ENCODE measurements around the gene DLG2.
"Not testable (repeated sequence)": the region's sequence is repeated elsewhere in the genome, so short reads cannot be mapped to it uniquely, and the experiment has no call there.

Gene DLG2

GRCh38 chr11:85277693-85278092 is 349.5 kb downstream of the DLG2 start:
- Mint-ChIP-seq H3K9me3 (peaks cover 21% of the 10 kb centered on the region), H3K36me3 (ENCODE audit: low read depth) (no peaks in the 10 kb centered on the region), H3K4me1 (ENCODE audit: low read depth) (peaks cover 19% of the 10 kb centered on the region), H3K4me3 (no peak overlapping the region), H3K27me3 (no peaks in the 10 kb centered on the region), H3K27ac (no peak overlapping the region)
- intact Hi-C loops (cut with micrococcal nuclease) = no loop called here

GRCh38 chr11:85276332-85276731 is 350.8 kb downstream of the DLG2 start:
- H3K4me3 Mint-ChIP-seq = no peak overlapping the region
- H3K27ac Mint-ChIP-seq = no peak overlapping the region
- no peaks in the 10 kb centered on the region for H3K27me3 Mint-ChIP-seq
- H3K4me1 Mint-ChIP-seq (ENCODE audit: low read depth) = peaks cover 13% of the 10 kb centered on the region
- H3K9me3 Mint-ChIP-seq = peaks cover 26% of the 10 kb centered on the region
- intact Hi-C loops (cut with micrococcal nuclease) = no loop called here
- H3K36me3 Mint-ChIP-seq (ENCODE audit: low read depth) = no peaks in the 10 kb centered on the region

DNA sequence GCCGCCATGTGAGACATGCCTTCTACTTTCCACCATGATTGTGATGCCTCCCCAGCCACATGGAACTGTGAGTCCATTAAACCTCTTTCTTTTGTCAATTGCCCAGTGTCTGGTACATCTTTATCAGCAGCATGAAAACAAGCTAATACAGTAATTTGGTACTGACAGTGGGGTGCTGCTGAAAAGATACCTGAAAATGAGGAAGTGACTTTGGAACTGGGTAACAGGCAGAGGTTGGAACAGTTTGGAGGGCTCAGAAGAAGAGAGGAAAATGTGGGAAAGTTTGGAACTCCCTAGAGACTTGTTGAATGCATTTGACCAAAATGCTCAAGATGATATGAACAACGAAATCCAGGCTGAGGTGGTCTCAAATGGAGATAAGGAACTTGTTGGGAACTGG is 356.8 kb downstream of the DLG2 start:
- H3K27ac Mint-ChIP-seq; H3K4me3 Mint-ChIP-seq; H3K27me3 Mint-ChIP-seq; intact Hi-C loops (cut with micrococcal nuclease); H3K36me3 Mint-ChIP-seq (ENCODE audit: low read depth): not testable (repeated sequence)
- peaks cover 49% of the 10 kb centered on the region for H3K9me3 Mint-ChIP-seq
- peaks cover 21% of the 10 kb centered on the region for H3K4me1 Mint-ChIP-seq (ENCODE audit: low read depth)

DNA sequence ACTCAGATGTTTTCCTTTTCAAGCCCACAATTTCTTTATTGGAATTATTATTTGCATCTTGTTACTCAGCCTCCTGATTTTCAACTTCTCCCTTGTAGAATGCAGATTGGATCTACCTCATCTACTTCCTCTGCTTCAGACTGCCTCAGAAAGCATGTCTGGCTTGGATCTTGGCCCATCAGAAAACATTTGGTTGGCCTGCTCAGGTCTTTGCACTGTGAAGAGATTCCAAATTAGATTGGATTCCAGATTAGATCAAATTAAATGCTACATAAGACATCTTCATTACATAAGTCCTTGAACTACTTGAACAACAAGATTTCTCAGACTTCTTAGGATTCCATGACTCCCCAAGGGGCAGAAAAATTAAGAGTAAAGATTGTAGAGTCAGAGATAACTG is 358.0 kb downstream of the DLG2 start:
- intact Hi-C loops (cut with micrococcal nuclease) = loop anchor here (10.0 kb wide), 2 partner anchors 64 to 116 kb away; no protein-coding TSS in a partner anchor
- no peak overlapping the region for H3K27ac Mint-ChIP-seq
- H3K27me3 Mint-ChIP-seq = no peaks in the 10 kb centered on the region
- peaks cover 51% of the 10 kb centered on the region for H3K9me3 Mint-ChIP-seq
- H3K4me1 Mint-ChIP-seq (ENCODE audit: low read depth) = peaks cover 21% of the 10 kb centered on the region
- H3K4me3 Mint-ChIP-seq = no peak overlapping the region
- H3K36me3 Mint-ChIP-seq (ENCODE audit: low read depth) = no peaks in the 10 kb centered on the region

DNA sequence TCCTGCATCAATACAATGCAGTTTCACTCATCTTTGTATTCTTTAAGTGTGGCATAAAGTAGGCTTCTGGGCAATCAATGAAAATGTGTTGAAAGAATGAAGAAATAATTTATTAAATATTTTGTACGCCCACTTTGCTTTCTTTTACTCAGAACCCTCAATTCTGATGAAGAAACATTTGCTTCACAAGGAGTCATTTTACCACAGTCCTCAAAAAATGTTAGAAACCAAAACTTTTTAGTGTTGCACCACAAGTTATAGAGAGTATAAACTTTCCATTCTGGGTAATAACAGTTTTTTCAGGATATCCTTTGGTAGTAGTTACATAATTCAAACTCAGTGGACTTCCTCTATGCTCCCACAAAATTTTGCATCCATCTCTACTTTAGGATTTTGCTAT is 360.5 kb downstream of the DLG2 start:
- intact Hi-C loops (cut with micrococcal nuclease) = loop anchor here (10.0 kb wide), 2 partner anchors 62 to 118 kb away; no protein-coding TSS in a partner anchor
- no peak overlapping the region for H3K4me3 Mint-ChIP-seq
- peaks cover 21% of the 10 kb centered on the region for H3K4me1 Mint-ChIP-seq (ENCODE audit: low read depth)
- H3K36me3 Mint-ChIP-seq (ENCODE audit: low read depth) = no peaks in the 10 kb centered on the region
- H3K27me3 Mint-ChIP-seq = no peaks in the 10 kb centered on the region
- no peak overlapping the region for H3K27ac Mint-ChIP-seq
- peaks cover 50% of the 10 kb centered on the region for H3K9me3 Mint-ChIP-seq

DNA sequence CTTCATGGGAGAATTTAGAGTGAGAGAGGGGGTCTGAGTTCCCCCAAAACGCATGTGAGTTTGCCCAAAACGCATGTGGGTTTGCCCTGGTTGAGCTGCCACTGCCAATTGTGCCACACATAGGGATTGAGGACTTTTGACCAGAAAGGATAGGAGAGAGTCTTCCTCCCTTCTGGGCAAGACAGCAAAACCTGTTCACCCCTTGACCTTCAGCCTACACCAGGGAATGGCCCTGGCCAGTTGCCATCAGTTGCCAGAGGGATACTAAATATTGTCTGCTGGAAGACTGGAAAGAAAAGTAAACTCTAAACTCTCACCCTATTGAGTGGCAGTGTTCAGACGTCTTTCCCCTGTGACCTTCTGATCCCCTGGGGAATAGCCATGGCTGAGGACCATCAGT is 363.8 kb downstream of the DLG2 start:
- H3K27me3 Mint-ChIP-seq = no peaks in the 10 kb centered on the region

DNA sequence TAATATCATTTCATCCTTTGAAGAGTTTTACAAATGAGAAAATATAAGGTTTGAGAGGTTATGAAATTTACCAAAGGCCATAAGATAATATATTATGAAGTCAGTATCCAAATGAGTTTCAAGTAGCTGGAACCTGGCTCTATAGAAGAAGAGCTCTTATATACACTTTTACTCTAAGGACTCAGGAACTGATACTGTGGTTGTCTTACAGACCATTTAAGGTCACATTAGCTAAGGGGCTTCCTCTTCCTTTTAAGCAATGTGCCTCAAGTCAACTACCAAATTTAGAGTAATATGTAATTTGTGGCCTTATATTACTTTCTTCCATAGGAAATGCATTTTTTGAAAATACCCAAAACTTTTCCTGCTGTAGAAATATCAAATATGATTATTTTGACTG is 369.3 kb downstream of the DLG2 start:
- H3K4me1 Mint-ChIP-seq (ENCODE audit: low read depth) = no peaks in the 10 kb centered on the region
- H3K4me3 Mint-ChIP-seq = no peak overlapping the region
- H3K27me3 Mint-ChIP-seq = no peaks in the 10 kb centered on the region
- intact Hi-C loops (cut with micrococcal nuclease) = no loop called here
- no peak overlapping the region for H3K27ac Mint-ChIP-seq
- H3K36me3 Mint-ChIP-seq (ENCODE audit: low read depth) = no peaks in the 10 kb centered on the region
- peaks cover 58% of the 10 kb centered on the region for H3K9me3 Mint-ChIP-seq

More for the DNA sequence above, 363.8 kb downstream of the DLG2 start:
- Mint-ChIP-seq H3K9me3 (peaks cover 57% of the 10 kb centered on the region), H3K36me3 (ENCODE audit: low read depth) (no peaks in the 10 kb centered on the region), H3K4me1 (ENCODE audit: low read depth) (peaks cover 12% of the 10 kb centered on the region), H3K27ac (no peak overlapping the region), H3K4me3 (no peak overlapping the region)
- intact Hi-C loops (cut with micrococcal nuclease) = loop anchor here (10.0 kb wide), 2 partner anchors 59 to 121 kb away; no protein-coding TSS in a partner anchor

DNA sequence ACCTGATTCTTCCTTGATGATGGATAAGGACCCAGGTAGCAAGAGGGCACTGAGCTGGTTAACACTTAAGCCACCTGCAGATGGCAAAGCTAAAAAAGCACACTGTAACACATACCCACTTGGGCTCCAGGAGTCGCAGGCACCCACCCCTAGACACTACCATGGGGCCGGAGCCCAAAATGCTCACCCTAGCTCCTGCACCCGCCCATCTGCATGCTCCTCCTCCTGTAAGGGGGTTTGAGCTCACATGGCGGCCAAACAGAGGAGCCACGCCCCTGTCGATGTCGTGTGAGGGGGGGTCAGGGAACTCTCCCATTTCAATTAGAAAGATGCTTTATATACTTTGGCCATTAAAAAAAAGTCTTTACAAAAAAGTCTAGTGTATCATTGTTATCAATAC is 370.7 kb downstream of the DLG2 start:
- H3K4me3 Mint-ChIP-seq = no peak overlapping the region
- H3K9me3 Mint-ChIP-seq = peaks cover 50% of the 10 kb centered on the region
- intact Hi-C loops (cut with micrococcal nuclease) = no loop called here
- H3K27me3 Mint-ChIP-seq = no peaks in the 10 kb centered on the region
- no peak overlapping the region for H3K27ac Mint-ChIP-seq
- no peaks in the 10 kb centered on the region for H3K36me3 Mint-ChIP-seq (ENCODE audit: low read depth)
- H3K4me1 Mint-ChIP-seq (ENCODE audit: low read depth) = no peaks in the 10 kb centered on the region

DNA sequence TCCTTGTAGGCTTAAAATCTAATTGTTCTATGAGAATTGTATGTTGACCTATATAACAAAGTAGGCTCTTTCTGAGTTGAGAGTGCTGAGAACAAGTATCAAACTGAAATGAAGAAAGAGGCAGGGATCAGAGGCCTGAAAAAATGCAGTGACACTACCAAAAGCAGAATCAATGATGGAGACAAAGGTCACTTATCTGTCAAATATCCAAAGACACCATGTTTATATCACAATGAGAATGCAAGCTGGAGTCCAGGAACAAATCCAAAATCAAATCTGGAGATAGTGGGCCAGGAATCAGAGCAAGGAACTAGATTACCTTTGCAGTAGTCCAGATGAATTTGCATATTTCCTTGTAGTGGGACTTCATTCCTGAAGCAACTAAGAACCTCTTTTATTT is 377.7 kb downstream of the DLG2 start:
- Mint-ChIP-seq H3K27ac (no peak overlapping the region), H3K4me1 (ENCODE audit: low read depth) (no peaks in the 10 kb centered on the region), H3K4me3 (no peak overlapping the region), H3K36me3 (ENCODE audit: low read depth) (no peaks in the 10 kb centered on the region), H3K27me3 (no peaks in the 10 kb centered on the region), H3K9me3 (peaks cover 11% of the 10 kb centered on the region)
- intact Hi-C loops (cut with micrococcal nuclease) = loop anchor here (10.0 kb wide), 1 partner anchor 55 kb away; no protein-coding TSS in a partner anchor

GRCh38 chr11:85247797-85248196 is 379.3 kb downstream of the DLG2 start:
- H3K9me3 Mint-ChIP-seq = no peaks in the 10 kb centered on the region
- no peaks in the 10 kb centered on the region for H3K4me1 Mint-ChIP-seq (ENCODE audit: low read depth)
- no peak overlapping the region for H3K27ac Mint-ChIP-seq
- no peaks in the 10 kb centered on the region for H3K27me3 Mint-ChIP-seq
- H3K36me3 Mint-ChIP-seq (ENCODE audit: low read depth) = no peaks in the 10 kb centered on the region
- H3K4me3 Mint-ChIP-seq = no peak overlapping the region
- intact Hi-C loops (cut with micrococcal nuclease) = loop anchor here (10.0 kb wide), 1 partner anchor 57 kb away; no protein-coding TSS in a partner anchor

- no peaks in the 10 kb centered on the region for H3K27me3 Mint-ChIP-seq
- H3K4me1 Mint-ChIP-seq (ENCODE audit: low read depth) = no peaks in the 10 kb centered on the region
- intact Hi-C loops (cut with micrococcal nuclease) = no loop called here
- no peaks in the 10 kb centered on the region for H3K9me3 Mint-ChIP-seq
- no peaks in the 10 kb centered on the region for H3K36me3 Mint-ChIP-seq (ENCODE audit: low read depth)
- H3K4me3 Mint-ChIP-seq = no peak overlapping the region
- H3K27ac Mint-ChIP-seq = no peak overlapping the region
These were observed 388.2 kb downstream of the DLG2 start for GRCh38 chr11:85238906-85239305.

- H3K36me3 Mint-ChIP-seq (ENCODE audit: low read depth); H3K27me3 Mint-ChIP-seq; H3K4me3 Mint-ChIP-seq; intact Hi-C loops (cut with micrococcal nuclease); H3K9me3 Mint-ChIP-seq; H3K4me1 Mint-ChIP-seq (ENCODE audit: low read depth); H3K27ac Mint-ChIP-seq: not testable (repeated sequence)
These were observed 389.1 kb downstream of the DLG2 start for GRCh38 chr11:85238038-85238437.

GRCh38 chr11:85236211-85236610 is 390.9 kb downstream of the DLG2 start:
- no peaks in the 10 kb centered on the region for H3K27me3 Mint-ChIP-seq
- H3K36me3 Mint-ChIP-seq (ENCODE audit: low read depth) = no peaks in the 10 kb centered on the region
- H3K9me3 Mint-ChIP-seq = peaks cover 14% of the 10 kb centered on the region
- no peak overlapping the region for H3K4me3 Mint-ChIP-seq
- intact Hi-C loops (cut with micrococcal nuclease) = no loop called here
- no peak overlapping the region for H3K27ac Mint-ChIP-seq
- no peaks in the 10 kb centered on the region for H3K4me1 Mint-ChIP-seq (ENCODE audit: low read depth)

DNA sequence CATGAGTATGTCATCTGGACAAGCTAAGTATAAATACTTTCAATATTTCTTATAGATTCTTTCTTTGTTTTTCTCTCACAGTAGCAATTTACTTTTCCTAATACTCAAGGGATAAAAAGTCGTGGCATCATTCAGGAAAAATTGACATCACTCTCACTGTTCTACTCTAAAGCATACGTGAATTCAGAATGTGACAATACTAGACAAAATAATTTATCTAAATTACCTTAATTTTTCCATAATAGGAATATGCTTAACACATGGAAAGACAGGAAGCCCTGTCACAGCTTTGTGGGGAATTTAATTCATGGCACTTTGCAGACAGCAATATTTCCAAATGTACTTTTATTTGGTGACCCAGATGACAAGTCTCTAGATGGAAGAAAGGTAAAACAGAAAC is 394.6 kb downstream of the DLG2 start:
- peaks cover 16% of the 10 kb centered on the region for H3K9me3 Mint-ChIP-seq
- intact Hi-C loops (cut with micrococcal nuclease) = no loop called here
- no peaks in the 10 kb centered on the region for H3K27me3 Mint-ChIP-seq
- H3K4me3 Mint-ChIP-seq = no peak overlapping the region
- H3K4me1 Mint-ChIP-seq (ENCODE audit: low read depth) = no peaks in the 10 kb centered on the region
- H3K27ac Mint-ChIP-seq = no peak overlapping the region
- H3K36me3 Mint-ChIP-seq (ENCODE audit: low read depth) = no peaks in the 10 kb centered on the region

DNA sequence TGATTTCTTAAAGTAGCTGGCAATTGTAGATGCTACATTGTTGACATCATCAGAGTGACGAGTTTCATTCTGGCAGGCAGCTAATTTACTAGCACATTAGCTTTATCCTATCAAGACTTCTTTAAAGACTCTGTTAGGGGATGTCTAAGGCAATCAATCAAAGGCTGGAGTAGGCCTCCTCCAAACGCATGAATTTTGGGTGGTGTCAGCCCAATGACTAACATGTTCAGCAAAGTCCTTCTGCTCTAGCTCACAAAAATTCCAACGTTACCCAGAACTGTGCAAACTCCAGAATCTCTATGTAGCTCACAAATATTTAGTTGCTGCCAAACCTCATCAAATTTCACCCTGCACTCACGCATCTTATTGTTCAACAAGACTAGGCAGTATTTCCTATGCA is 395.6 kb downstream of the DLG2 start:
- intact Hi-C loops (cut with micrococcal nuclease) = no loop called here
- peaks cover 16% of the 10 kb centered on the region for H3K9me3 Mint-ChIP-seq
- no peak overlapping the region for H3K27ac Mint-ChIP-seq
- H3K4me1 Mint-ChIP-seq (ENCODE audit: low read depth) = no peaks in the 10 kb centered on the region
- no peaks in the 10 kb centered on the region for H3K36me3 Mint-ChIP-seq (ENCODE audit: low read depth)
- no peak overlapping the region for H3K4me3 Mint-ChIP-seq
- no peaks in the 10 kb centered on the region for H3K27me3 Mint-ChIP-seq
